ENCODE measurements around the gene IFI30.

- TF ChIP-seq CTCF (conservative IDR thresholded peaks at IDR 0.05; ENCODE audit: low read depth in 2 of 2) (no peak), POLR2AphosphoS5 (IDR thresholded peaks at IDR 0.05; ENCODE audit: low read depth) (no peak), EZH2 (IDR thresholded peaks at IDR 0.05; ENCODE audit: low read depth, unreplicated experiment) (no peak), CREB1 (CRISPR knock-in tag; IDR thresholded peaks at IDR 0.05; ENCODE audit: low read depth) (no peak), REST (IDR thresholded peaks at IDR 0.05; ENCODE audit: unreplicated experiment) (no peak), EZH2phosphoT487 (IDR thresholded peaks at IDR 0.05; ENCODE audit: unreplicated experiment) (no peak), ETS1 (IDR thresholded peaks at IDR 0.05) (no peak), STAT1 (IDR thresholded peaks at IDR 0.05; ENCODE audit: unreplicated experiment) (no peak), JUNB (IDR thresholded peaks at IDR 0.05; ENCODE audit: unreplicated experiment) (no peak), NANOG (IDR thresholded peaks at IDR 0.05; ENCODE audit: borderline replicate concordance) (no peak)
Observed at GRCh38 chr19:18197941-18198340, 24.3 kb downstream of the IFI30 start.

Data from GM23338 (cell line).